ENCODE data around the gene RAB32.

DNA sequence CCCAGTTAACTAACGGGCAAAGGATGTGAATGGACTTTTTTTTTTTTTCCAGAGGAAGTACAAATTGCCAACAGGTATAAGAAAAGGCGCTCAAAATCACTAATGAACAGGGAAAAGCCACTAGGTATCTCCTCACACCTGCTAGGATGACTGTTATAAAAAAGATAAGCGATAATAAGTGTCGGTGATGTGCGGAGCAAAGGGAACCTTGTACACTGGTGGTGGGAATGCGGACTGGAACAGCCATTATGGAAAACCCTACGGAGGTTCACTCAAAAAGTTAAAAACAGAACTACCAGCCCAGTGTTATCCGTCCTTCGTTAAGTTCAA lies 787 bp upstream of the RAB32 start:
- no peak for TF ChIP-seq FOXJ3 (CRISPR knock-in tag; IDR thresholded peaks at IDR 0.05)
- no peak for TF ChIP-seq RAD21 (IDR thresholded peaks at IDR 0.05; ENCODE audit: low read length)
- TF ChIP-seq, protein P1, sequence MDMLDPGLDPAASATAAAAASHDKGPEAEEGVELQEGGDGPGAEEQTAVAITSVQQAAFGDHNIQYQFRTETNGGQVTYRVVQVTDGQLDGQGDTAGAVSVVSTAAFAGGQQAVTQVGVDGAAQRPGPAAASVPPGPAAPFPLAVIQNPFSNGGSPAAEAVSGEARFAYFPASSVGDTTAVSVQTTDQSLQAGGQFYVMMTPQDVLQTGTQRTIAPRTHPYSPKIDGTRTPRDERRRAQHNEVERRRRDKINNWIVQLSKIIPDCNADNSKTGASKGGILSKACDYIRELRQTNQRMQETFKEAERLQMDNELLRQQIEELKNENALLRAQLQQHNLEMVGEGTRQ (IDR thresholded peaks at IDR 0.05; ENCODE audit: borderline replicate concordance, low read depth, low read length): no peak
- no peak for TF ChIP-seq TAF1 (IDR thresholded peaks at IDR 0.05; ENCODE audit: borderline replicate concordance, low read depth, low read length)
- TF ChIP-seq, protein P2, sequence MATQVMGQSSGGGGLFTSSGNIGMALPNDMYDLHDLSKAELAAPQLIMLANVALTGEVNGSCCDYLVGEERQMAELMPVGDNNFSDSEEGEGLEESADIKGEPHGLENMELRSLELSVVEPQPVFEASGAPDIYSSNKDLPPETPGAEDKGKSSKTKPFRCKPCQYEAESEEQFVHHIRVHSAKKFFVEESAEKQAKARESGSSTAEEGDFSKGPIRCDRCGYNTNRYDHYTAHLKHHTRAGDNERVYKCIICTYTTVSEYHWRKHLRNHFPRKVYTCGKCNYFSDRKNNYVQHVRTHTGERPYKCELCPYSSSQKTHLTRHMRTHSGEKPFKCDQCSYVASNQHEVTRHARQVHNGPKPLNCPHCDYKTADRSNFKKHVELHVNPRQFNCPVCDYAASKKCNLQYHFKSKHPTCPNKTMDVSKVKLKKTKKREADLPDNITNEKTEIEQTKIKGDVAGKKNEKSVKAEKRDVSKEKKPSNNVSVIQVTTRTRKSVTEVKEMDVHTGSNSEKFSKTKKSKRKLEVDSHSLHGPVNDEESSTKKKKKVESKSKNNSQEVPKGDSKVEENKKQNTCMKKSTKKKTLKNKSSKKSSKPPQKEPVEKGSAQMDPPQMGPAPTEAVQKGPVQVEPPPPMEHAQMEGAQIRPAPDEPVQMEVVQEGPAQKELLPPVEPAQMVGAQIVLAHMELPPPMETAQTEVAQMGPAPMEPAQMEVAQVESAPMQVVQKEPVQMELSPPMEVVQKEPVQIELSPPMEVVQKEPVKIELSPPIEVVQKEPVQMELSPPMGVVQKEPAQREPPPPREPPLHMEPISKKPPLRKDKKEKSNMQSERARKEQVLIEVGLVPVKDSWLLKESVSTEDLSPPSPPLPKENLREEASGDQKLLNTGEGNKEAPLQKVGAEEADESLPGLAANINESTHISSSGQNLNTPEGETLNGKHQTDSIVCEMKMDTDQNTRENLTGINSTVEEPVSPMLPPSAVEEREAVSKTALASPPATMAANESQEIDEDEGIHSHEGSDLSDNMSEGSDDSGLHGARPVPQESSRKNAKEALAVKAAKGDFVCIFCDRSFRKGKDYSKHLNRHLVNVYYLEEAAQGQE (IDR thresholded peaks at IDR 0.05; ENCODE audit: low read depth, low read length): no peak
- TF ChIP-seq TCF12 (IDR thresholded peaks at IDR 0.05): no peak
- TF ChIP-seq, protein P3, sequence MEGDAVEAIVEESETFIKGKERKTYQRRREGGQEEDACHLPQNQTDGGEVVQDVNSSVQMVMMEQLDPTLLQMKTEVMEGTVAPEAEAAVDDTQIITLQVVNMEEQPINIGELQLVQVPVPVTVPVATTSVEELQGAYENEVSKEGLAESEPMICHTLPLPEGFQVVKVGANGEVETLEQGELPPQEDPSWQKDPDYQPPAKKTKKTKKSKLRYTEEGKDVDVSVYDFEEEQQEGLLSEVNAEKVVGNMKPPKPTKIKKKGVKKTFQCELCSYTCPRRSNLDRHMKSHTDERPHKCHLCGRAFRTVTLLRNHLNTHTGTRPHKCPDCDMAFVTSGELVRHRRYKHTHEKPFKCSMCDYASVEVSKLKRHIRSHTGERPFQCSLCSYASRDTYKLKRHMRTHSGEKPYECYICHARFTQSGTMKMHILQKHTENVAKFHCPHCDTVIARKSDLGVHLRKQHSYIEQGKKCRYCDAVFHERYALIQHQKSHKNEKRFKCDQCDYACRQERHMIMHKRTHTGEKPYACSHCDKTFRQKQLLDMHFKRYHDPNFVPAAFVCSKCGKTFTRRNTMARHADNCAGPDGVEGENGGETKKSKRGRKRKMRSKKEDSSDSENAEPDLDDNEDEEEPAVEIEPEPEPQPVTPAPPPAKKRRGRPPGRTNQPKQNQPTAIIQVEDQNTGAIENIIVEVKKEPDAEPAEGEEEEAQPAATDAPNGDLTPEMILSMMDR (IDR thresholded peaks at IDR 0.05): no peak
- no peak for TF ChIP-seq EP300 (IDR thresholded peaks at IDR 0.05; ENCODE audit: borderline replicate concordance in 1 of 2, low read depth in 1 of 2, low read length in 1 of 2)
- TF ChIP-seq EZH2phosphoT487 (IDR thresholded peaks at IDR 0.05; ENCODE audit: borderline replicate concordance, low read depth): no peak
- TF ChIP-seq SIN3A (IDR thresholded peaks at IDR 0.05; ENCODE audit: borderline replicate concordance, low read depth, low read length): no peak
